ENCODE data around the gene PLB1.

Gene PLB1

GRCh38 chr2:28566521-28567041 lies 70.7 kb downstream of the PLB1 start:
- DNase-seq: peak; percentile 93

DNA sequence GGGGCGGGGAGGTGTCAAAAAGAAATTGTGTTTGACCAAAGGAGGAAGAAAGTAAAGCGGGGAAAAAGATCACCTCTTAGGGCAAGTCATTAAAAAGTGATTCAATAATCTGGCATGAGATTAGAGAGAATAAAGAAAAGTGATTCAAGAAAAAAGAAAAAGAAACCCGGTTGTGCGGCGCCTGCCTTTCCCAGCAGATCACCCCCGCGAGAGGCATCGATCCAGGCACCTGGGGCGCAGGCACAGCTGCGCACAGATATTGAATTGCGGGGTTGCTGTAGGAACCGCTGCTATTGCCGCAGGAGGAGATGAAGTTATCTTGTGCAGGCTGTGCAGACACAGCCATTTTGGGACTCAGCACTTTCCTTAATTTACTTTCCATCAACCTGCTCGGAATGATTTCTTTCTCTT lies 71.2 kb downstream of the PLB1 start:
- DNase-seq: no peak

GRCh38 chr2:28568036-28568435 lies 72.2 kb downstream of the PLB1 start:
- DNase-seq: no peak

GRCh38 chr2:28568533-28568932 lies 72.7 kb downstream of the PLB1 start:
- DNase-seq: no peak

DNA sequence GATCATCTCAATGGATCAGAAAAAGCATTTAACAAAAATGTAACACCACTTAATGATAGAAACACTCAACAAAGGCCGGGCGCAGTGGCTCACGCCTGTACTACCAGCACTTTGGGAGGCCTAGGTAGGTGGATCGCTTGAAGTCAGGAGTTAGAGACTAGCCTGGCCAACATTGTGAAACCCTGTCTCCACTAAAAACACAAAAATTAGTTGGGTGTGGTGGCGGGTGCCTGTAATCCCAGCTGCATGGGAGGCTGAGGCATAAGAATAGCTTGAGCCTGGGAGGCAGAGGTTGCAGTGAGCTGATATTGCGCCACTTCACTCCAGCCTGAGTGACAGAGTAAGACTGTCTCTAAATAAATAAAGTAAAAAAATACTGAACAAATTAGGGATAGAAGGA lies 74.6 kb downstream of the PLB1 start:
- DNase-seq: no peak

GRCh38 chr2:28576714-28577113 lies 80.9 kb downstream of the PLB1 start:
- no peak for DNase-seq

DNA sequence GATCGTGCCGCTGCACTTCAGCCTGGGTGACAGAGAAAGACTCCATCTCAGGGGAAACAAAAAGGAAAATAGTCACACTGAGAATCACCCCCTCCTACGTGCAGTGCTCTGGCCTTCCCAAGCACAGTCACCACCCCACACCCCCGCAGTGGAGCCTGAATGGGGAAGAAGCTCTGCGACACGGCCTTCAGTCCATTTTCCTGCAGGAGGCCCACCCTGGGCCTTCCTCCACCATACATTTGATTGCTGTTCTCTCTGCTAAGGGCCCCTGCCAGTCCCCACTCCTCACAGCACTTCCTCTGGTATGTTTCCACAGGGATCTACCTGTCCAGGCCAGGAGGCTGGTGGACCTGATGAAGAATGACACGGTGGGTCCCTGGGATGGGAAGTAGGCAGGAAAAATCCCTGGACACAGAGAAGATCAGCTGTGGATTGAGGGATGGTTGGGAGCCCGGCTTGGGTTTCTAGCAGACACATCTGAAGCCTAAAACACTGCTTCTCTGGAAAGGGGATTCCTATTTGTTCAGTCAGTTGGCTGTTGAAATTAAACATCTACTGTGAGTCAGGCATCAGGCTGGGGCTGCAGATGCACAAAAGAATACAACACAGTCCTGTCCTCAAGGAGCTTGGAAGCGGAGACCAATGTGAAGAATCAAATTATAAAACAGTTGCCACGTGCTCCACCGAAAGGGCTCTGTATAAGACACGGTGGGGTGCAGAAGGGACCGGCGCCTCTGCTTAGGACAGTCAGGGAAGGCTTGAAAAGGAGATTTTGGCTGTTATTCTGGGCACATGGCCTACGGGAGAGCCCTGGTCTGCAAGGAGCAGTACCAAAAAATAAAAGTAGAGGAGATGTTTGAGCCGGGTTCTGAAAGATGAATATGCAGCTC lies 82.2 kb downstream of the PLB1 start:
- DNase-seq: no peak

GRCh38 chr2:28578774-28579173 lies 82.9 kb downstream of the PLB1 start:
- DNase-seq: no peak

DNA sequence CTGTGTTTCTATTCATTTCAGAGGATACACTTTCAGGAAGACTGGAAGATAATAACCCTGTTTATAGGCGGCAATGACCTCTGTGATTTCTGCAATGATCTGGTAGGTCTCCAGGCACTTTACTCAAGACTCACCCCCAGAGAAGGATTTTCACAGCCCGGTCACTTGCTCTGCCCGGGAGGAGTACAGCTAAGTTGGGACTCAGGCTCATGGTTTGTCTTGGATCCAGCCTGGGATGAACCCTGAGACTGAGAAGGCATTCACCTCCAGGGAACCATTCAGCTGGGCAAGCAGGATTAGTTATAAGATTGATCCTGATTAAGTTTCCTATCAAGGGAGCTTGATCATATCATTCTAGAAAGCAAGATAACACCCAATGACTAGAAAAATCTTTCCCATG lies 83.7 kb downstream of the PLB1 start:
- no peak for DNase-seq

- DNase-seq: no peak
These were observed 84.2 kb downstream of the PLB1 start for GRCh38 chr2:28580078-28580477.

DNA sequence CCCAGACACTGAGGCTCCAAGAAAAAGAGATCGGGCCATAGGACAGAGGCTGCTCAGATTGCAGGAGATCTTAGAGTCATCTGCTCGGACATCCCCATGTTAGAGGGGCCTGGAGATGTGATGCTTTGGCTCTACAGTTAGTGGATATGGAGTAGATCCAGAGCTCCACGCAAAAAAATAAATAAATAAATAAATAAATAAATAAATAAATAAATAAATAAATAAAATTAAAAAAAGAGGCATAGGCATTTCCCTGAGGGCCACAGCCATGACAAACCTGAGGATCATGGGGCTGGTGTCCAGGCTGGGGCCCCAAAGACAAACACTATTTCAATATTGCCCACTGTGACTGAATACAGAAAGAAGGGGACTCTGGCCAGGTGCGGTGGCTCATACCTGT lies 85.5 kb downstream of the PLB1 start:
- DNase-seq: no peak

- no peak for DNase-seq
These were observed 86.3 kb downstream of the PLB1 start for GRCh38 chr2:28582152-28582551.

DNA sequence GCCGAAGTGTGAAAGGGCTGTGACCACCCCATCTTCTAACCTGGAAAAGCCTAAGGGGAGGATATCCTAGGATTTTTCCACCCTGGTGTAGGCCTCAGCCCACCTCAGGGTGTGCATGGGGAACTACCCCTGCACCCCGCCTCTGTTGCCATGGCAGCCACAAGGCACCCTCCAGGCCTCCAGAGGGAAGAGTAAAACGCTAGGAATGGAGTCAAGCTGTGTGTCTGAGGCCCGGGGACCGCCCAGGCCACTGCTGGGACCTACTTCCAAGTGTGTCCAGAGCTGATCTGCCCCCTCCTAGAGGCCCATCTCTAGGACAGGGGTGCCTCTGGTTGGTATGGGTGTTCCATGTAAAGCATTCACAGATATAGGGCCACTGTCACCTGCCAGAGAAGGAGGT lies 86.7 kb downstream of the PLB1 start:
- no peak for DNase-seq

DNA sequence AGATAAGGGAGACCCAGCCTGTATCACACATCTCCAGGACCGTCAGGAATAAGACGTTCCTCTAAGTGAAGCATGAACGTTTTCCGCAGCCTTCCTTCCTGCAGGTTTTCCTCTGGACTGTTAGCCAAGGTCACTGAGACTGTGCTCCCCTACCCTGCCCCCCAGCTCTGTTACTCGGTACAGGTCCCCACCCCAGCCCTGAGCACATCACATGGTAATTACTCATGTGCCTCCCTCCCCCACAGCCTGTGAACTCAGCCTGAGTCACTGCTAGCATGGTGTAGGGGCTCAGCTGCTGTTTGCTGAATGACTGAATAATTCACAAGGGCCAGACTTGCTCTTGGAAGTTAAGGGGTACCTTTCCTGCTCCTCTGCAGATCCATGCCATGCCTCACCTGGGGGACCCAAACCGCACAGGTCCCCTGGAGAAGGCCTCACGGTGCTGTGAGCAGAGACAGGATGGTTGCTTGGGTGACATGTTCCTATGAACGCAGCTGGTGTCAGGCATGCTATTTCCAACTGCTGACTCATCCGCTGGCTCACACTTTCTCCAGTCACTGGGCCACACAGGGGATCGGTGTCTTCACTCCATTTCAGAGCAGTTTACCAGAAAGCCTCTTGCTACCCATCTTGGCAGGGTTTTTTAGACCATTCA lies 88.2 kb downstream of the PLB1 start:
- DNase-seq: peak; percentile 76

DNA sequence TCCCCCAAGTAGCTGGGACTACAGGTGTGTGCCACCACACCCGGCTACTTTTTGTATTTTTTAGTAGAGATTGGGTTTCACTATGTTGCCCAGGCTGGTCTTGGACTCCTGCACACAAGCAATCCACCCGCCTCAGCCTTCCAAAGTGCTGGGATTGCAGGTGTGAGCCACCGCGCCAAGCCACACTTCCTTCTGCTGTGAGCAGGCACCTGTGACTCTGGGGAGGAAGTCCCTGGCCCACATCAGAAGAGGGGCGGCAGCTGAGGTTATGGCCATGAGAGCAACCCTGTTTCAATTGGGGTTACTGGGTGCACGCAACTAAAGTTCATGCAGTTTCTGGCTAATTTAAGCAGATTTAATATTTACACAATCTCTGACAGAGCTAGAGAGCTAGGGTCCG lies 91.0 kb downstream of the PLB1 start:
- no peak for DNase-seq

DNA sequence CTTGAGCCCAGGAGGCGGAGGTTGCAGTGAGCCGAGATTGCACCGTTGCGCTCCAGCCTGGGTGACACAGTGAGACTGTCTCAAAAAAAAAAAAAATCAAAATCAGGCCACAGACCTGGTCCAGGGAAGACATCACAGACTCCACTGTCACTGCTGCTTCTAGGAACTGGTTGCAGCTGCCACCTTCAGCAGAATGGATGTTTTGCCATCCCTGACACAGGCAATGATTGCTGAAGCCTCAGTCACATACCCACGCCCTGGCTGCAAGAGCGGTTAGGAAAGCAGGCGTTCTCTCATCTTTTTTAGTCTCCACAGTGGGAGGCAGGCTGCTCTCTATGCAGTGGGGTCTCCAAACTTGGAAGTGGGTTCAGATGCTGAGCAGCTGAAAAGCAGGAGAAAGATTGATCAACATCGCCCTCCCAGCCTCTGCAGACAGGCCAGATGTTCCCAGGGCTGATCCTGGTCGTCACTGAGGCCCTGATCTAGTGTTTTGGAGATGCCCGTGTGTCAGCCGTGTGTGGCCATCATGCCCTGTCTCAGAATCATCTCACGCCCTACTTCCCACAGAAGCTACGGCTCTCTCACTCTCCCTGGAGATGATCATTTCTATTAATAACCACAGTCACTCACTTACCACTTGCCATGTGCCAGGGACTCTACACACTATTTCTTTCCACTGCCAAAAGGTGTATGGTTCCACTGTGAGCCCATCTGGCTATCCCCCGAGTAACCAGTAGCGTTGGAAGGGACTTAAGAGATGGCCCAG lies 91.8 kb downstream of the PLB1 start:
- no peak for DNase-seq

DNA sequence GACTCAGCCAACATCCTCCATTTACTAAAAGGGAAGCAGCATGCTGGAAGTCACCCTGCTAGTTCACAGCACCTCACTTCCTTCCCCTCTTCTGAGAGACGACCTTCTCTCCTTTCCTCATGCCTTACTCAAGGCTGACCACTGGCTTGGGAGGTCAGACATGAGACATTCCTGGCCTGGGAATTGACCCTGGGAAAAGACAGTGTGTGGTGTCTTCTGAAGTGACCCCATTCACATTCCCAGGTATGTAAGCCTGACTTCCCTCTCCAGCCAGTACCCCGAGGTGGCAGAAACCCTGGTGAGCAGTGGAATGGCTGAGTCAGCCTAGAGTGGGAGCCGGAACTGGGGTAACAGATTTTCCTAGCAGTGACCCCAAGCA lies 92.4 kb downstream of the PLB1 start:
- DNase-seq: no peak

GRCh38 chr2:28589746-28590463 lies 94.0 kb downstream of the PLB1 start:
- no peak for DNase-seq

GRCh38 chr2:28590496-28591301 lies 94.8 kb downstream of the PLB1 start:
- DNase-seq: no peak

- no peak for DNase-seq
These were observed 96.0 kb downstream of the PLB1 start for GRCh38 chr2:28591711-28592335.

DNA sequence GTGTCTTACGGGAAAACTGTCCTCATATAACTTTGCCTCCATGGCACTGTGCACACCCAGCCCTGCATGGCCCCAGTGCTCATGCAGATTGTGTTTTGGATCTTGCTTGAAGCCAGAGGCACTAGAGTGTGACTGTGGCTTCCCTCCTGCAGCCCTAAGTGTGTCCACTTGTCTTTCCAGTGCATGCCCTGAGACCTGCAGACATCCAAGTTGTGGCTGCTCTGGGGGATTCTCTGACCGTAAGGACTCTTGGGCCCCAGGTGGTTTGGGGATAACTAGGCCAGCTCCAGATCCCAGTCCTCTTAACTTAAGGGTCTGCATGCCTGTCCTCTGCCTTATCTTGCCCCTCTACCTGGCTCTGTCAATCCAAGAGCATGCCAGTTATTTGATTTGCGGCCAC lies 96.6 kb downstream of the PLB1 start:
- no peak for DNase-seq

All from right hindlimb (tissue), 1 donor.